ENCODE data around the gene RPL32. TPM values are rescaled to one million over a fixed set of nuclear protein-coding genes. Genes with fewer than 3 reads are reported as not detected.

The RPL32 gene
- polyA plus RNA-seq, 1 of the 3 experiments (the other 2 are of a cell fraction) = 2,311 TPM

GRCh38 chr3:12832350-12833221 is 8.8 kb downstream of the RPL32 start:
- H3K4me2 ChIP-seq = no peak overlapping the region
- WGBS (ENCODE audit: low lambda C conversion rate) = 91% methylated on average over 7 of the region's 7 CpGs
- H3K4me1 ChIP-seq (ENCODE audit: control insufficient read depth in 1 of 2, insufficient read depth in 2 of 2, low read depth in 1 of 2, low read length in 1 of 2) = peaks cover 4 to 5% of the 10 kb centered on the region in 2 experiments; a peak in 2 of 4 replicates
- H3K27me3 ChIP-seq (ENCODE audit: insufficient read depth) = no peaks in the 10 kb centered on the region
- H4K20me1 ChIP-seq (ENCODE audit: insufficient read depth) = peaks cover 41% of the 10 kb centered on the region
- ChIA-PET CTCF (interaction anchor here (0.8 to 3.2 kb wide), 6 partner anchors 9 to 349 kb away, joined by 3 to 22 read pairs (median 7); partner anchors contain the start of gene RPL32), POLR2A (interaction anchor here (1.0 to 1.6 kb wide), 3 partner anchors 10 to 36 kb away, joined by 3 to 5 read pairs (median 4); partner anchors contain the start of genes CAND2 and RPL32)
- peaks cover 50% of the 10 kb centered on the region for H3F3A ChIP-seq (replicated peaks; ENCODE audit: insufficient read depth)
- no peak for DNase-seq
- H2AFZ ChIP-seq (ENCODE audit: low read depth) = no peak overlapping the region
- H3K9me3 ChIP-seq = no peaks in the 10 kb centered on the region
- H3K9ac ChIP-seq = no peak overlapping the region
- peaks cover 13% of the 10 kb centered on the region; the same call in 1 of the 2 replicates for H3K79me2 ChIP-seq (ENCODE audit: insufficient read depth)
- peaks cover 51 to 71% of the 10 kb centered on the region in 2 experiments for H3K36me3 ChIP-seq (replicated peaks in 1 of 2; ENCODE audit: control insufficient read depth in 1 of 2, insufficient read depth in 2 of 2, low read length in 1 of 2)
- TF ChIP-seq TEAD4 (IDR thresholded peaks at IDR 0.05; ENCODE audit: borderline replicate concordance, insufficient read depth) (no peak), POLR2AphosphoS5 (IDR thresholded peaks at IDR 0.05; ENCODE audit: low read depth, low read length) (peak; percentile 3; the same call in 1 of the 2 replicates)
- H3K4me3 ChIP-seq (ENCODE audit: low read depth in 2 of 2, low read length in 1 of 2) = no peak overlapping the region
- H3K27ac ChIP-seq (ENCODE audit: low read depth in 2 of 2, low read length in 1 of 2) = no peak overlapping the region
- no peaks in the 10 kb centered on the region for H3K9me2 ChIP-seq

GRCh38 chr3:12831301-12831866 is 10.0 kb downstream of the RPL32 start:
- CTCF ChIA-PET = interaction anchor here (0.9 to 3.1 kb wide), 4 partner anchors 10 to 348 kb away, joined by 3 to 22 read pairs (median 5); partner anchors contain the start of gene RPL32
- 89% methylated on average over 3 of the region's 5 CpGs for WGBS (ENCODE audit: low lambda C conversion rate)
- DNase-seq = no peak
- no peak overlapping the region for H3K4me3 ChIP-seq (ENCODE audit: low read depth in 2 of 2, low read length in 1 of 2)
- H3K9me2 ChIP-seq = no peaks in the 10 kb centered on the region
- H3K36me3 ChIP-seq (replicated peaks in 1 of 2; ENCODE audit: control insufficient read depth in 1 of 2, insufficient read depth in 2 of 2, low read length in 1 of 2) = peaks cover 39 to 59% of the 10 kb centered on the region in 2 experiments
- H3K27me3 ChIP-seq (ENCODE audit: insufficient read depth) = no peaks in the 10 kb centered on the region
- no peaks in the 10 kb centered on the region for H3K9me3 ChIP-seq
- no peak overlapping the region for H3K27ac ChIP-seq (ENCODE audit: low read depth in 2 of 2, low read length in 1 of 2)
- peaks cover 29% of the 10 kb centered on the region for H4K20me1 ChIP-seq (ENCODE audit: insufficient read depth)
- POLR2A ChIA-PET = interaction anchor here (1.2 to 1.6 kb wide), 2 partner anchors 10 to 14 kb away, joined by 4 read pairs; partner anchors contain the start of gene RPL32
- H3F3A ChIP-seq (replicated peaks; ENCODE audit: insufficient read depth) = peaks cover 41% of the 10 kb centered on the region
- no peak overlapping the region for H3K9ac ChIP-seq
- H3K79me2 ChIP-seq (ENCODE audit: insufficient read depth) = peaks cover under 1% of the 10 kb centered on the region; the same call in 1 of the 2 replicates
- TF ChIP-seq CTCF (IDR thresholded peaks at IDR 0.05) (no peak), RFX5 (IDR thresholded peaks at IDR 0.05; ENCODE audit: low read length) (no peak)
- H3K4me1 ChIP-seq (ENCODE audit: control insufficient read depth in 1 of 2, insufficient read depth in 2 of 2, low read depth in 1 of 2, low read length in 1 of 2) = no peaks in the 10 kb centered on the region
- no peak overlapping the region for H3K4me2 ChIP-seq
- H2AFZ ChIP-seq (ENCODE audit: low read depth) = no peak overlapping the region

- no peak for DNase-seq
- H3K9me2 ChIP-seq = no peaks in the 10 kb centered on the region
- no peaks in the 10 kb centered on the region for H3K4me1 ChIP-seq (ENCODE audit: control insufficient read depth in 1 of 2, insufficient read depth in 2 of 2, low read depth in 1 of 2, low read length in 1 of 2)
- POLR2A ChIA-PET = interaction anchor here (0.9 to 1.6 kb wide), 3 partner anchors 11 to 43 kb away, joined by 3 to 4 read pairs (median 4); partner anchors contain the start of gene RPL32
- no peak overlapping the region for H2AFZ ChIP-seq (ENCODE audit: low read depth)
- H3K9me3 ChIP-seq = no peaks in the 10 kb centered on the region
- no peaks in the 10 kb centered on the region for H3K79me2 ChIP-seq (ENCODE audit: insufficient read depth)
- H3F3A ChIP-seq (replicated peaks; ENCODE audit: insufficient read depth) = peaks cover 36% of the 10 kb centered on the region
- no peak overlapping the region for H3K4me3 ChIP-seq (ENCODE audit: low read depth in 2 of 2, low read length in 1 of 2)
- no peaks in the 10 kb centered on the region for H3K27me3 ChIP-seq (ENCODE audit: insufficient read depth)
- 82% methylated on average over 1 of the region's 4 CpGs for WGBS (ENCODE audit: low lambda C conversion rate)
- CTCF ChIA-PET = interaction anchor here (0.6 to 2.5 kb wide), 9 partner anchors 10 to 163 kb away, joined by 3 to 13 read pairs (median 4); partner anchors contain the start of gene RPL32
- TF ChIP-seq RCOR1 (IDR thresholded peaks at IDR 0.05; ENCODE audit: low read length) = no peak
- peak; percentile 23; the same call in 1 of the 2 replicates for TF ChIP-seq CTCF (IDR thresholded peaks at IDR 0.05)
- H3K4me2 ChIP-seq = no peak overlapping the region
- H3K27ac ChIP-seq (ENCODE audit: low read depth in 2 of 2, low read length in 1 of 2) = no peak overlapping the region; a peak in 1 of 4 replicates
- H3K9ac ChIP-seq = no peak overlapping the region
- H4K20me1 ChIP-seq (ENCODE audit: insufficient read depth) = peaks cover 23% of the 10 kb centered on the region
- H3K36me3 ChIP-seq (replicated peaks in 1 of 2; ENCODE audit: control insufficient read depth in 1 of 2, insufficient read depth in 2 of 2, low read length in 1 of 2) = peaks cover 34 to 53% of the 10 kb centered on the region in 2 experiments
These were observed 10.6 kb downstream of the RPL32 start for GRCh38 chr3:12830785-12831156.

Data from SK-N-SH (cell line).